Colonic mucosa (tissue), 4 donors: ENCODE measurements around the gene PMAIP1. TPM values are rescaled to one million over a fixed set of nuclear protein-coding genes. Genes with fewer than 3 reads are reported as not detected.

Source experiments
- DNase-seq: peaks from one replicate; pipeline ENCODE4 v3.0.0-alpha.2; 2020
- H3K27ac ChIP-seq: fragments of 200-600 bp; one replicate; pipeline ENCODE4 v1.8.0; 2021
- H3K27me3 ChIP-seq: fragments of 200-600 bp; one replicate; pipeline ENCODE4 v1.8.0; 2021
- H3K36me3 ChIP-seq: fragments of 200-600 bp; one replicate; pipeline ENCODE4 v1.8.0; 2021
- H3K4me1 ChIP-seq: fragments of 200-600 bp; one replicate; pipeline ENCODE4 v1.8.0; 2021; ENCODE audit warnings: mild to moderate bottlenecking
- H3K4me3 ChIP-seq: fragments of 200-600 bp; one replicate; pipeline ENCODE4 v1.8.0; 2021
- H3K9ac ChIP-seq, 2 donors: one replicate each; pipeline ENCODE4 v1.7.0; 2013; ENCODE audit warnings: control low read depth in 2 of 2, low read depth in 2 of 2, low read length in 2 of 2
- H3K9me3 ChIP-seq: fragments of 200-600 bp; one replicate; pipeline ENCODE4 v1.8.0; 2021
- CTCF ChIP-seq: fragments of 200-600 bp; IDR thresholded peaks from one replicate; pipeline ENCODE4 v1.8.0; 2022; ENCODE audit warnings: antibody characterized with exemption, mild to moderate bottlenecking
- intact Hi-C: fragments of 100-400 bp; cut with DNase I; formaldehyde crosslinking; loops from one replicate; pipeline ENCODE4 v1.14.1; 2022
- total RNA-seq, 2 donors: library from RNA; stranded (reverse); fragmentation: NEBNext Ultra II Directional in 1 of 2; extraction: Animal tissue kit (Norgen Biotek cat#: 25700) in 1 of 2; gene quantifications; one replicate each; pipeline ENCODE4 v1.2.1, GENCODE V29; 2021
- donor health status: healthy.
- donor health status: DM: no; HTN: no; CAD: no.
- donor health status: DM: no; HTN: no; CAD: no.

Gene PMAIP1
- total RNA-seq, 2 donors from 2014 or later = 4.3 to 4.9 TPM

- intact Hi-C loops = no loop called here
- H3K27me3 ChIP-seq = no peaks in the 10 kb centered on the region
- no peak overlapping the region for H3K27ac ChIP-seq
- DNase-seq = no peak
- TF ChIP-seq CTCF = no peak
- H3K4me1 ChIP-seq = no peaks in the 10 kb centered on the region
- H3K9me3 ChIP-seq = no peaks in the 10 kb centered on the region
- H3K9ac ChIP-seq = no peak overlapping the region
- H3K36me3 ChIP-seq = no peaks in the 10 kb centered on the region
- no peak overlapping the region for H3K4me3 ChIP-seq
These were observed 28.4 kb downstream of the PMAIP1 start for GRCh38 chr18:59928201-59928600.

GRCh38 chr18:59929621-59930295 lies 30.0 kb downstream of the PMAIP1 start:
- Histone ChIP-seq H3K9ac (no peak overlapping the region), H3K4me3 (no peak overlapping the region), H3K4me1 (no peaks in the 10 kb centered on the region), H3K27me3 (no peaks in the 10 kb centered on the region), H3K9me3 (no peaks in the 10 kb centered on the region), H3K27ac (no peak overlapping the region), H3K36me3 (no peaks in the 10 kb centered on the region)
- intact Hi-C loops = no loop called here
- no peak for TF ChIP-seq CTCF
- DNase-seq = no peak

GRCh38 chr18:59932401-59932800 lies 32.6 kb downstream of the PMAIP1 start:
- TF ChIP-seq CTCF = no peak
- intact Hi-C loops = no loop called here

GRCh38 chr18:59938676-59939075 lies 38.9 kb downstream of the PMAIP1 start:
- Histone ChIP-seq H3K9me3 (no peaks in the 10 kb centered on the region), H3K27me3 (no peaks in the 10 kb centered on the region), H3K4me1 (no peaks in the 10 kb centered on the region), H3K27ac (no peak overlapping the region), H3K36me3 (no peaks in the 10 kb centered on the region), H3K4me3 (no peak overlapping the region), H3K9ac (no peak overlapping the region)
- intact Hi-C loops = no loop called here
- DNase-seq = no peak
- no peak for TF ChIP-seq CTCF

More at GRCh38 chr18:59932401-59932800, 32.6 kb downstream of the PMAIP1 start:
- Histone ChIP-seq H3K27me3 (no peaks in the 10 kb centered on the region), H3K9me3 (no peaks in the 10 kb centered on the region), H3K4me3 (no peak overlapping the region), H3K4me1 (no peaks in the 10 kb centered on the region), H3K27ac (no peak overlapping the region), H3K36me3 (no peaks in the 10 kb centered on the region), H3K9ac (no peak overlapping the region)
- DNase-seq = no peak

- no peak for DNase-seq
- no peak overlapping the region for H3K4me3 ChIP-seq
- H3K36me3 ChIP-seq = no peaks in the 10 kb centered on the region
- no peak overlapping the region for H3K9ac ChIP-seq
- H3K27ac ChIP-seq = no peak overlapping the region
- no peaks in the 10 kb centered on the region for H3K4me1 ChIP-seq
- no peak for TF ChIP-seq CTCF
- no peaks in the 10 kb centered on the region for H3K9me3 ChIP-seq
- H3K27me3 ChIP-seq = no peaks in the 10 kb centered on the region
- intact Hi-C loops = no loop called here
These were observed 39.3 kb downstream of the PMAIP1 start for GRCh38 chr18:59939127-59939526.
